GM18520 (cell line): ENCODE data around the gene MUC4.
"Not testable (repeated sequence)": the region's sequence is repeated elsewhere in the genome, so short reads cannot be mapped to it uniquely, and the experiment has no call there.

Experiments
- ATAC-seq: cut with Tn5 transposase; IDR thresholded peaks from one replicate; pipeline ENCODE4 v1.9.1; 2021; ENCODE audit not compliant: unreplicated experiment

Gene MUC4

DNA sequence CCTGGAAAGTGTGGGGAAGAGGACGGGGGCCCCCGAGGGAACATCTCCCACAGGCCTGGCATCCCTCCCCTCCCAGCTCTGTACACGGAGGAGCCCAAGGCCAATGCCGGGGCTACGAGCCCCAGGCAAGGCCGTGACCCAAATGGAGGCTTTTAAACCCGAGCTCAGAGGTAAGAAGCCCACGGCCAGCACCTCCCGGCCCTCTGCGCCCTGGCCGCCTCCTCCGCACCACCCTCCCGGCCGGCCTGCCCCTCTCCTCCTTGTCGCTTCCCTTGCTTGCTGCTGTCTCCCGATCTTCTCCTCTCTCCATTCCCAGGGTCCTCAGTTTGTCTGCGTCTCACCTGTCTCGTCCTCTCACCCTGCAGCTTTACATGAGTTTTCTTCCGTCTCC, 1.3 kb downstream of the MUC4 start:
- ATAC-seq = no peak

DNA sequence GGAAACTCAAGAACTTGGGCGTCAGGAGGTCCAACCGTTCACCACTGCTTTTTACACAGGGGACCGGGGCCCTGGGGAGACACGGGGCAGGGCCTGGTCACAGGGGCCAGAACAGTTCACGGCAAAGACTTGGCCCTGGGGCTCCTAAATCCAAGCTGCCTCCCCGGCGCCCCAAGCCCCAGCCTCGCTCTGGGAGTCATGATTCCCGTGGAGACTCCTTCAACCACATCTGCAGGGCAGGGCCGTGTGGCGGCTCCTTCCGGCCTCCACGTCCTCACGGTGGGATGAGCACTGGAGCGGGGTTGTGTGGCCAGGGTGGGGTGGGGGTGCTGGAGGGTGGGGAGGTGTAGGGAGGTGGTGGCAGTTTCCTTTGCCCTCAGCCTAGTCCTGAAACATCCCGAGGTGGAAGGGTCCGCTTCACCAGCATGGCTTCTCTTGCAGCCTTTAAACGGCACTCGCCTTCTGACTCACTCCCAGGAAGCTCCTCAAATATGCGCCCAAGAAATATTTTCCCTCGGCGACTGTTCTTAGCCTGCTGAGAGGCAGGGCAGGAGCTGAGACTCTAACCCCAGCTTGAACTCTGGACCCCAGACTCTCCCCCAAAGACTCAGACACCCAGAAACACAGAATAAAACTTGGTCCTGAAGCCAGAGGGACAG, 1.8 kb downstream of the MUC4 start:
- no peak for ATAC-seq

DNA sequence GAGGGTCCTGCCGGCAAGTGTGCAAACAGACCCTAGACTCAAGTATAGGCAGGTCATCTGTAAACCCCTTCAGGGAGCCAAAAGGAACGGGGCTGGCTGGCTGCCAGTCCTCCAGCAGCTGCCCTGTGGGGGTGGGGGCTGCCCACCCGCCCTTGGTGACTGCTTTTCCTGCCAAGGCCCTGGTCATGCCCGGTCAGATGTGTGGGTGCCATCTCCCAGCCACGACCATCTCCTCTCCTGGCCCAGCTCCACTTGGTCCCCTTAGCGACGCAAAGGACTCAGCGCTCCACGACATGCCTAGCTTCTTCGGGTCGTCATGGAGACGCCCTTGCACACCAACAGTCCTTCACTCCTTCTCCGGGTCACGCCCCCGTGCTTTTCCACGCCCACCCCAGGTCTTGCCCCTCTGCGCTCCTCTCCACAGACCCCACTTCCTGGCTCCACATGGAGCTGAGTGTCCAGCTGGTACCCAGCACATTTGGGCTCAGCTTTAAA, 2.4 kb downstream of the MUC4 start:
- no peak for ATAC-seq

DNA sequence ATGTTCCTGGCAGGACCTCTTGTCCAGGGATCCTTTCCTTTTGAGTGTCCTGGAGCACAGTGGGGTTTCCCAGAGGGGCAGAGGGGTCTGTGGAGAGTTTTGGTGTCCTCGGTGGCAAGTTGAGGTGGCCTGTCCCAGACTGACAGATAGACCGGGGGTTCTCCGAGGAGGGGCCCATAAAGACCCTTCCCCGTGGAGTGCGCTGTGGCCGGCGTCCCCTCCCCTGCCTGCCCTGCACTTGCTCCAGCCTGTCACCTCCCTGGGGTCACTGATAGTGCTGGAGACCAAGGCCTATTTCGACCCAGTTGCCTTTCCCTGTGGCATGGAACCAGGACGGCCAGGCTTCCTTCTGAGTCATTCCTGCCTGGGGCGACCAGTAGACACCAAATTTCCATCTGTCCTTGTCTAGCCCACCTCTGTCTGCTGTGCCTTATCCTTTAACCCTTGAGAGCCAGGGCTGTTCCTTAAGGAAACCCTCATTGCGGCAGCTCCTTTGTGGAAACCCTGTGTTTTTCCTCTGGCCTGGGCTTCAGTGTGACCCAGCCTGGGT, 2.9 kb downstream of the MUC4 start:
- no peak for ATAC-seq

DNA sequence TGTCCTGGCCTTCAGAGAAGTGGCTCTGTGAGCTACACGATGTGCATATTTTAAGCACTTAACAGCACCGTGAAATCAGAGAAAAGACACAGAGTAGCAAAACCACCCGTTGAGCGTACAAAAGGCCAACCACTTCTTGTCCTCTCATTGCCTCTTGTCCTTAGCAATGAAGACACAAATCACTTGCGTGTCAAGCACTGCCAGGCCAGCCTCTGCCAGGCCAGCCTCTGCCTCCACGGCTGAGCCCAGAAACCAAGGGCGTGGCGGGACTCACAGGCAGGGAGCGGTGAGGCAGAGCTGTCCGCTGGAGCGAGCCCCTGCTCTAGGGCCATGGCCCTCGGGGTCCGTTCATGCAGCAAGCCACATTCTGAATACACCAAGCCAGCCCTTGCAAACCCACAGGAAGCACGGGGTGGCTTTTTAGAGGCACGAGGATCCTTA, 4.0 kb downstream of the MUC4 start:
- ATAC-seq = no peak

DNA sequence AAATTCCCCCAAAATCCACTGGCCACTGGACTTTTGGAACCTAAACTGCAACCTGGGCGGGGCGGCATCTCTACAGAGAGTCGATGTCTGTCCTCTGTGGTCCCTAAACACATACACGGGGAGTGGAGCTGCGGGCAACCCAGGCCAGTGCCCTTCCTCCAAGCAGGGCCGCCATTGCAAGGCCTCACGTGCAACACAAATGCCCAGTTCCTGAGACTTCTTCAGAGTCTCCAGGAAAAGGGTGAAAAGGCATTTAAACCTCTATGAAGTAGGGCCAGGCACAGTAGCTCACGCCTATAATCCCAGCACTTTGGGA, 4.9 kb downstream of the MUC4 start:
- ATAC-seq = no peak

DNA sequence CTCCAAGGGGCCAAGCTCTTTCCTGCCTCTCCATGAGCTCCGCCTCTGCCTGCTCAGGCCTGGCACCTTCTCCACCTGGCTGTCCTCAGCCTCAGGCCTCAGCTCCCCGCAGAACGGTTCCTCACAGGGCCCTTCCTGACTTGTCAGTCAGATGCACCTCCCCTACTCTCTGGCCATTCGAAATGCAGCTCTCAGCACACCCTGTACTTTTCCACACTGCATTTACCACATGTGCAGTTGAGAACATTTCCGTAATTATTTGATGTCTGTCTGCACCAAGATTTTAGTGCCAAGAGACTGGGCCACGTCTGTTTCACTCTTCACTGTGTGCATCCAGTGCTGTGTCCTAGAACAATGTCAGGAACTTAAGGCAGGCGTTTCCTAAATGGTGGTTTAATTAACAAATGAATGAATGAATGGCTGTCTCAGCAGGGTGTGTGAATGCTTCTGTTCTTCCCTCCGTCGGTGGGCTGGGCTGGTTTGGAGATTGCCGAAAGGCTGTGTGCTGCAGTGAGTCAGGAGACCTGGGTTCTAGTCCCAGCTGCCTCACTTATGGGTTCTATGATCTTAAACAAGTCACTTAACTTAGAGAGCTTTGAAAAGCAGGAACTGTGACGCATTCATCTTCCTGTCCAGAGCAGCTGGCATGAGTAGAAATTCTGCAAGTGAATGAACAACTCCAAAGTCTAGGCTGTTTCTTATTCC, 5.4 kb downstream of the MUC4 start:
- ATAC-seq = no peak

DNA sequence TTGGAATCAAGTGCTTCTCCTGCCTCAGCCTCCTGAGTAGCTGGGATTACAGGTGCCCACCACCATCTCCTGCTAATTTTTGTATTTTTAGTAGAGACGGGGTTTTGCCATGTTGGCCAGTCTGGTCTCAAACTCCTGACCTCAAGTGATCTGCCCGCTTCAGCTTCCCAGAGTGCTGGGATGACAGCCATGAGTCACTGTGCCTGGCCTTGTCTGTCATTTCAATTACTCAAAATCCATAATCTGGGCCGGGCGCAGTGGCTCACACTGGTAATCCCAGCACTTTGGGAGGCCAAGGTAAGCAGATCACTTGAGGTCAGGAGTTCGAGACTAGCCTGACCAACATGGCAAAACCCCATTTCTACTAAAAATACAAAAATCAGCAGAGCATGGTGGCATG, 6.1 kb downstream of the MUC4 start:
- not testable (repeated sequence) for ATAC-seq

DNA sequence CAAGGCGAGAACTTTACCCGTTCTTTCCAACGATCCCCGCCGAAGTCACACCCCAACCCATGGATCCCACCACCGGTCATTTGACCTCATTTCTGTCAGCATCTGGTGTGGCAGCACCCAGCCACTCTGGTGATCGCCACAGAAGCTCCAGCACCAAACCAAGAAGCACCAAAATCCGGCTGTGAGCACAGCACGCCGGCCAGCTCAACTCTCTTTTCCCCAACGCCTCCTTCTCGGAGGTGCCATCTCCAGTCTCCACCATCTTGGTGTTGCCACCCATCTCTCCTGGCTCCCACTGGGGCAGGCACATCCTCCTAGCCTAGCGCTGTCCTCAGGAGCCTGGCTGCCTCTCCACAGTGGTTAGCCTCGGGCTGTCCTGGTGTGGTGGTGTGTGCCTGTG, 6.5 kb downstream of the MUC4 start:
- ATAC-seq = no peak

DNA sequence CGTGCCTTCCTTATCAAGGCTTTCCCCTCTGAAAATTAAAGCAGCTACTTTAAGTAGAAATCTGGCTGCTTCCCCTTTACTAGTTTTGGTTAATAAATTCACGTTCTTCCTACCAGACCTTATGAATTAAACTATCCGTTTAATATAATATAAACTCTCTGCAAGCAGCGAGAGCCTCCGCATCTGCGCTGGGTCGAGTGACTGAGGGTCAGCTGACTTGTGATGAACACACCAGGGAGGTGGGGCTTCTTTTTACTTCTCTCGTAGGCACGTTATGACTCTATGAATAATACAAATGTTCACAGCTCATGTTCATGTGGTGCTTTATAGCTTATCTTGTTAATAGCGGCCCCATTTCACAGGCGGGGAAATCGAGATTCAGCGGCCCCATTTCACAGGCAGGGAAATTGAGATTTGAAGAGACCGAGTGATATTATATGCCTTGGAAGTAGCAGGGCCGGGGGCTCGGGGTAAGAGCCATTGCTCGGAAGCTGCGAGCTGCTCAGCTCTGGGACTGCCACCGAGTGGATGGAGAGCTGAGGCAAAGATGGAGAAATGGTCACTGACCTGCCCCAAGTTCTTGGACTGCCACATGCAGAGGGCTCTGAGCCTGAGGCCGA, 8.3 kb downstream of the MUC4 start:
- no peak for ATAC-seq

DNA sequence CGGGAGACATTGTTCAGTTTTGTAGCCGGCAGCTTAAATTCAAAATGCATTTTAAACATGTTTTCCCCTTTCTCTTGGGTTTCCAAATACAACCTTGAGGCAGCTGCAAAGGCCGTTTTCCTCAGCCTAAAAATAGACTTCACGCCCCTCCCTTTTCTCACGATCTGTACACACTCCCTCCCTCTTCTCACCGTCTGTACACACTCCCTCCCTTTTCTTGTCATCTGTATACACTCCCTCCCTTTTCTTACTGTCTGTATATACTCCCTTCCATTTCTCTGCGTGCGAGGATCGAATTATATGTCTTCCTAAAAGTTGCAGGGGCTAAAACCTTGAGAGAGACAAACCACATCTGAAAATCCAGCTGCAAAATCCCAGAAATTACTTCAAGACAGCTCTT, 8.9 kb downstream of the MUC4 start:
- no peak for ATAC-seq

DNA sequence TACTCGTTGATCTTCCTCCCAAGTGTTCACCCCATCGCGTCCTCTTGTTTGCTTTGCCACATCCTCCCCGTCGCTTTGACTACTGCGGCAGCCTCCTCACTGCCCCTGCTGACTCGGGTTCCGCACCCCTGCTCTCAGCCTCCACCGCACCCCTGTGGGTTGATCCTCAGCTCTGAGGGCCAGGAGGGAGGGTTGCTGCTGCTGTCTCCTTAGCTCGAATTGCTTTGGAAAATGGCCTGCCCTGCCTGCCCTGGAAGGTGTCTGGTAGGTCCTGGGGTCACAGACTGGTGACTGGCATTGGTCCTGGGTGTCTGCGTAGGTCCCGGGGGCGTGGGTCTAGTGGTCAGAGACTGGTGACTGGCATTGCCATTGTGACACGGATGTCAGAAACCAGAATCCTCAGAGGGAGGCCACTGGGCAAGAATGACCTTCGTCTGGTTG, 9.4 kb downstream of the MUC4 start:
- no peak for ATAC-seq

DNA sequence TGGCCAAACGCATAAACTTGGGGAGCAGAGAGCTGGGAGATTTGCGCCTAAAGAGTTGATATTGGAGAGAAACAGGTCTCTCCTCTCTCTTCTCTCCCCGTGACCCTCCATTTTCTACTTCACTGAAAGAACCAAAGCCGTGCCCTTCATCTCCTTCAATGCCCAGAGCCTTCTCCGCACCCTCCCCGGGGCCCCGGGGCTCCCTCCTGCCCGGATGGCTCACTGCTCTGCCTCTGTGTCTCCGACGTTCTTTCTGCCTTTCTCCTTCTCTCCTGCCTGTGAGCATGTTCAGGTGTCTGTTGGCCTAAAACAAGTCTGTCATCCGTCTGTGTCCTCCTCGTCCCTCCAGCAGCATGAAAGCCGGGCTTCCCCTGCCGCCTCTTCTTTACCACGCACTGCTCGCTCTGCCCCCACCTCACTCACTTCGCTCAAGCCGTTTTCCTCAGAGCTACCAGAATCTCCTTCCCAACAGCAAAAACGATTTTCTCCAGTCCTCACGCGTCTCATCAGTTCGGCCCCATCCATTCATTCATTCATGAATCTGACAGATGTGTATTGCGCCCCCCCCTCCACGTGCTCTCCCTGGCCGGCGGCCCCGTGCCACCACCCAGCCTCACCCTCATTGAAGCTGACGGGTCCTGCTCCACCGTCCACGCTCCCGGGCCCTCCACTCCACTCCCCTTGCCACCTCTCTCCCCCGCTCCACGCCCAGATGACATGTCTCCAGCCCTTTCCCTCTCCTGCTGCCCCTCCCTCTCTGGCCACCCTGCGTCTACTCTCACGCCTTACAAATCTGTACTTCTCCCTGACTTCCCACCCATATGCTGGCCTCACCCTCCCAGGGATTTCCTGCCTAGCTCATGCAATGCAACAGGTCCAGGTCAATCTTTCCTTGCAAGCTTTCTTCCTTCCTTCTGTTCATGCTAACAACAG, 10.2 kb downstream of the MUC4 start:
- ATAC-seq = no peak

DNA sequence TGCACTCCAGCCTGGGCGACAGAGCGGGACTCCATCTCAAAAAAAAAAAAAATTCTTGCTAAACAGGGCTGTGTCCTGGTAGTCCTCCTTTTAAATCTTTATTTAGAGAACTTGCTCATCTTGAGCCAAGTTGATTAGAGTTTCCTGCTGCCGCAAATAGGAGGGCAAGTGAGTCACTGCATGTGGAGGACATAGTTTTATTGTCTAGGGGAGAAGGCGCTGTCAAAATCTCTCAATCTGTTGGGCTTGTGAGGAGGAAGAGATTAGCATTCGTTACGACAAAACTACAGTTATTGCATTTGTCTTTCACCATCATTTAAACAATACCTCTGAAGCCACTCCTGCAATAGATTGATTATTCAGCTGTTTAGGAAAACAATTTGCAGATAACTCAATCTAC, 11.5 kb downstream of the MUC4 start:
- no peak for ATAC-seq

DNA sequence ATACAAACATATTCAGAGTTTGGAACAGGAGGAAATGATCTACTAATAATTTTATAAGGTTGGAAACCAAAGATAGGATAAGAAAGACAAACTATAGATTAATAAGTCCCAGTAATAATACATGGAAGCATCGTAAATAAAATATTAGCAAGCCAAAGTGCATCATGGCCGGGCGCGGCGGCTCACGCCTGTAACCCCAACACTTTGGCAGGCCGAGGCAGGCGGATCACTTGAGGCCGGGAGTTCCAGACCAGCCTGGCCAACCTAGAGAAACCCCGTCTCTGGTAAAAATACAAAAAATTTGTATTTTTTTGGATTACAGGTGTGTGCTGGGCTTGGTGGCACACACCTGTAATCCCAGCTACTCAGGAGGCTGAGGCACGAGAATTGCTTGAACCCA, 14.9 kb downstream of the MUC4 start:
- ATAC-seq = no peak

DNA sequence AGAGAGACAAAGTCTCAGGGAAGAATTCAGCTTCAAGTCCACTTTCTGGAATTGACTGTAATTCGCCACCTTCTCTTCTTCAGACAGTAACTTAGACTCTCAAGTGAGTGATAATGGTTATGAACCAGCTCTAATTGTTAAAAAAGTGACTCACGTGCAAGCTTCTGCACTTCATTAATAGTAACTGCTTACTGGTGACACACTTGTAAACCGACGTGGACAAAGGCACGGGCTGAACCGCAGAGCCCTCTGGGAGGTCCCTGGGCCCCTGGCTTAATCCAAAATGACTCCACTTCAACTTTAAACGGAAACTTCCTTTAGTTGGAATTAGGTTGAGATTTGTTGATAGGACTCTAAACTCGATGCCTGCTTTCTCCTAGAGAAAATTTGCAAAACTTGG, 17.0 kb downstream of the MUC4 start:
- no peak for ATAC-seq

DNA sequence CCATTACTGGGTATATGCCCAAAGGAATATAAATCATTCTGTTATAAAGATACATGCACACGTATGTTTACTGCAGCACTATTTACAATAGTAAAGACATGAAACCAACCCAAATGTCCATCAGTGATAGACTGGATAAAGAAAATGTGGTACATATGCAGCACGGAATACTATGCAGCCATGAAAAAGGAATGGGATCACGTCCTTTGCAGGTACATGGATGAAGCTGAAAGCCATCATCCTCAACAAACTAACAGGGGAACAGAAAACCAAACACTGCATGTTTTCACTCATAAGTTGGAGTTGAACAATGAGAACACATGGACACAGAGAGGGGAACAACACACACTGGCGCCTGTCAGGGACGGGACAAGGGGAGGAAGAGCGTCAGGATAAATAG, 19.1 kb downstream of the MUC4 start:
- ATAC-seq = not testable (repeated sequence)

DNA sequence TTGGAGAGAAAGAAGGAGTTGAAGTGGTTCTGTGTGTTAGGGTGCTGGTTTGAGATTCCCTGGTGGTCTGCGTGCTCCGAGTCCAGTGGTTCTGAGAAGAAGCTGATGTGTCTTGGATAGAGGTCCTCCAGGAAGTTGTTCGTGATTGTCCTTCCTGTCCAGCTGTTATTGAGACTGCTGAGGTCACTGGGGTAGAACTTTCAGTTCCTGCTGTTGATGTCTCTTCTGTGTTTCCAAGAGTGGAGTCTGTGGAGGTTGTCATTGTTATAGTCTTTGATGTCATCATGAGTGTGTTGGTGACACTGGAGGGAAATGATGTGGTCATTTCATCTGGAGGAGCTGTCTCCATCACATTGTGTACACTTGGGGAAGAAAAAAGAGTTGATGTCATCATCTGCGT, 20.8 kb downstream of the MUC4 start:
- no peak for ATAC-seq

DNA sequence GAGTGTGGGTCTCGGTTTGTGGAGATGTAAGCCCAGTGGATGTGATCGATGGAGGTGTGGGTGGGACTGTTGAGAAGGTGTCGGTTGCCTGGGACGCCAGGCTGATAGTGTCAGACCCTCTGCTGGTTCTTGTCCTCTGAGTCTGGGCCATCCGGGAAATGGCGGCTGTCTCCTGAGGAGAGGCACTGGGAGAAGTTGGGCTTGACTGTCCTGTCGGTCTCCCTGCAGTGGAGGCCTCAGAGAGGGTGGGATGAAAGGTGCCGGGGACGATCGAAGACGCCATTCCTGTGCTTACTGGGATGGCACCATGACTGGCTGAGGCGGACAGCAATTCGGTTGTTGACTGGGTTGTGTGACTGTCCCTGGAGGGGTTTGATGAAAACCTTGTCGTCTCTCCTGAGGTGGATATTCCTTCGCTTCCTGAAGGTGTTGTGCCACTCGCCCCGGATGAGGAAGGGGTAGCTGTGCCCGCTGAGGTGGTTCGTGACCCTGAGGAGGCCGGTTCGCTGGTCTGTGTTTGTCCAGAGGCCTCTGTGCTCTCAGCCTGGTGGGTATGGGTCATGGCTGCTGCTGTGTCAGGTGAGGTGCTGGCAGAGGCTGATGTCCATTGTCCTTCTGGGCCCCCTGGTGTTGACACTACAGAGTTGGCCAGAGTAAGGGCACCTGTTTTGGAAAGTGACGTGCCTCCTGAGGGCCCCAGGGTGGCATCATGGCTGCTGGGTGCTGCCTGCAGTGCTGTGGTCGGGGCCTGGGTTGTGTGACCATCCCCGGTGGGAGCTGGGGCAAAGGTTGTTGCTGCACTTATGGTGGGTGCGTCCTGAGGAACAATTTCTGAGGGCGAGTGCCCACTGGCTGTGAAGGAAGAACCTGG, 22.8 kb downstream of the MUC4 start:
- ATAC-seq = no peak

DNA sequence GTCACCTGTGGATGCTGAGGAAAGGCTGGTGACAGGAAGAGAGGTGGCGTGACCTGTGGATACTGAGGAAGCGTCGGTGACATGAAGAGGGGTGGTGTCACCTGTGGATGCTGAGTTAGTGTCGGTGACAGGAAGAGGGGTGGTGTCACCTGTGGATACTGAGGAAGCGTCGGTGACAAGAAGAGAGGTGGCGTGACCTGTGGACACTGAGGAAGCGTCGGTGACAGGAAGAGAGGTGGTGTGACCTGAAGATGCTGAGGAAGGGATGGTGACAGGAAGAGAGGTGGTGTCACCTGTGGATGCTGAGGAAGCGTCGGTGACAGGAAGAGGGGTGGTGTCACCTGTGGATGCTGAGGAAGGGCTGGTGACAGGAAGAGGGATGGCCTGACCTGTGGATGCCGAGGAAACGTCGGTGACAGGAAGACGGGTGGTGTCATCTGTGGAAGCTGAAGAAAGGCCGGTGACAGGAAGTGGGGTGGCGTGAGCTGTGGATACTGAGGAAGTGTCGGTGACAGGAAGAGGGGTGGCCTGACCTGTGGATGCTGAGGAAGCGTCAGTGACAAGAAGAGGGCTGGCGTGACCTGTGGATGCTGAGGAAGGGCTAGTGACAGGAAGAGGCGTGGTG, 25.8 kb downstream of the MUC4 start:
- ATAC-seq = not testable (repeated sequence)
